Measurements from ENCODE around the gene SLC17A1.

The SLC17A1 gene

GRCh38 chr6:25844518-25844917, 12.7 kb upstream of the SLC17A1 start:
- DNase-seq (no peak), ATAC-seq (no peak)
- no peaks in the 10 kb centered on the region for H3K4me1 Mint-ChIP-seq
- no peak overlapping the region for H3K27ac Mint-ChIP-seq
- peaks cover 0 to 5% of the 10 kb centered on the region in 2 donors for H3K9me3 Mint-ChIP-seq
- H3K27me3 Mint-ChIP-seq: peaks cover 13% of the 10 kb centered on the region
- no peak overlapping the region for H3K4me3 Mint-ChIP-seq

- Mint-ChIP-seq H3K4me1 (no peaks in the 10 kb centered on the region), H3K27me3 (peaks cover 13% of the 10 kb centered on the region), H3K27ac (no peak overlapping the region), H3K4me3 (no peak overlapping the region), H3K9me3 (peaks cover 0 to 5% of the 10 kb centered on the region in 2 donors)
- peak; percentile 96 for ATAC-seq
- DNase-seq: peak; percentile 10 to 43
Measured at GRCh38 chr6:25842526-25842925, 10.7 kb upstream of the SLC17A1 start.

GRCh38 chr6:25835442-25836283, 3.8 kb upstream of the SLC17A1 start:
- H3K27ac Mint-ChIP-seq: no peak overlapping the region

GRCh38 chr6:25834950-25835349, 3.1 kb upstream of the SLC17A1 start:
- no peak for ATAC-seq
- Mint-ChIP-seq H3K4me3 (no peak overlapping the region), H3K4me1 (no peaks in the 10 kb centered on the region), H3K27me3 (peaks cover 25% of the 10 kb centered on the region), H3K27ac (no peak overlapping the region), H3K9me3 (peaks cover 0 to under 1% of the 10 kb centered on the region in 2 donors)
- DNase-seq: no peak

More at GRCh38 chr6:25835442-25836283, 3.8 kb upstream of the SLC17A1 start:
- Mint-ChIP-seq H3K9me3 (peaks cover 0 to 5% of the 10 kb centered on the region in 2 donors), H3K27me3 (peaks cover 29% of the 10 kb centered on the region), H3K4me1 (no peaks in the 10 kb centered on the region), H3K4me3 (no peak overlapping the region)
- ATAC-seq (no peak), DNase-seq (no peak)

- H3K4me1 Mint-ChIP-seq: no peaks in the 10 kb centered on the region
- no peak for DNase-seq
- H3K27ac Mint-ChIP-seq: no peak overlapping the region
- H3K9me3 Mint-ChIP-seq: no peaks in the 10 kb centered on the region
- no peak overlapping the region for H3K4me3 Mint-ChIP-seq
- H3K27me3 Mint-ChIP-seq: peaks cover 22% of the 10 kb centered on the region
- ATAC-seq: no peak
Measured at GRCh38 chr6:25833136-25833535, 1.3 kb upstream of the SLC17A1 start.

GRCh38 chr6:25832670-25833069, 818 bp upstream of the SLC17A1 start:
- no peak for ATAC-seq
- Mint-ChIP-seq H3K27ac (no peak overlapping the region), H3K9me3 (no peaks in the 10 kb centered on the region), H3K27me3 (peaks cover 22% of the 10 kb centered on the region), H3K4me1 (no peaks in the 10 kb centered on the region), H3K4me3 (no peak overlapping the region)
- no peak for DNase-seq

- Mint-ChIP-seq H3K4me3 (no peak overlapping the region), H3K27me3 (peaks cover 22% of the 10 kb centered on the region), H3K27ac (no peak overlapping the region), H3K9me3 (no peaks in the 10 kb centered on the region), H3K4me1 (no peaks in the 10 kb centered on the region)
- ATAC-seq (no peak), DNase-seq (no peak)
Measured at GRCh38 chr6:25832307-25832662, 433 bp upstream of the SLC17A1 start.

GRCh38 chr6:25830458-25830857, 1.4 kb downstream of the SLC17A1 start:
- no peak overlapping the region for H3K4me3 Mint-ChIP-seq

GRCh38 chr6:25829375-25829774, 2.5 kb downstream of the SLC17A1 start:
- Mint-ChIP-seq H3K27ac (no peak overlapping the region), H3K9me3 (peaks cover 9 to 12% of the 10 kb centered on the region in 2 donors), H3K27me3 (peaks cover 41% of the 10 kb centered on the region), H3K4me1 (no peaks in the 10 kb centered on the region), H3K4me3 (no peak overlapping the region)
- DNase-seq: no peak
- peak; percentile 87 for ATAC-seq

More at GRCh38 chr6:25830458-25830857, 1.4 kb downstream of the SLC17A1 start:
- Mint-ChIP-seq H3K27me3 (peaks cover 33% of the 10 kb centered on the region), H3K9me3 (peaks cover 8 to 9% of the 10 kb centered on the region in 2 donors), H3K4me1 (no peaks in the 10 kb centered on the region), H3K27ac (no peak overlapping the region)
- no peak for DNase-seq
- no peak for ATAC-seq

GRCh38 chr6:25821341-25821740, 10.5 kb downstream of the SLC17A1 start:
- peaks cover 37% of the 10 kb centered on the region for H3K27me3 Mint-ChIP-seq
- peaks cover 9 to 12% of the 10 kb centered on the region in 2 donors for H3K9me3 Mint-ChIP-seq
- DNase-seq (no peak), ATAC-seq (no peak)
- no peak overlapping the region for H3K27ac Mint-ChIP-seq
- H3K4me3 Mint-ChIP-seq: no peak overlapping the region
- H3K4me1 Mint-ChIP-seq: no peaks in the 10 kb centered on the region

GRCh38 chr6:25816252-25816651, 15.6 kb downstream of the SLC17A1 start:
- H3K27ac Mint-ChIP-seq: no peak overlapping the region
- DNase-seq: no peak
- no peak overlapping the region for H3K4me3 Mint-ChIP-seq
- H3K27me3 Mint-ChIP-seq: peaks cover 9% of the 10 kb centered on the region
- H3K4me1 Mint-ChIP-seq: no peaks in the 10 kb centered on the region
- no peaks in the 10 kb centered on the region for H3K9me3 Mint-ChIP-seq
- no peak for ATAC-seq

GRCh38 chr6:25815194-25815593, 16.7 kb downstream of the SLC17A1 start:
- no peak for ATAC-seq
- no peak for DNase-seq
- Mint-ChIP-seq H3K27ac (no peak overlapping the region), H3K4me1 (no peaks in the 10 kb centered on the region), H3K27me3 (peaks cover 9% of the 10 kb centered on the region), H3K4me3 (no peak overlapping the region), H3K9me3 (no peaks in the 10 kb centered on the region)

GRCh38 chr6:25804804-25805203, 27.0 kb downstream of the SLC17A1 start:
- H3K9me3 Mint-ChIP-seq: no peaks in the 10 kb centered on the region
- H3K4me1 Mint-ChIP-seq: no peaks in the 10 kb centered on the region
- peaks cover 22% of the 10 kb centered on the region for H3K27me3 Mint-ChIP-seq
- no peak for DNase-seq
- H3K27ac Mint-ChIP-seq: no peak overlapping the region
- no peak overlapping the region for H3K4me3 Mint-ChIP-seq
- ATAC-seq: no peak

GRCh38 chr6:25801436-25801835, 30.4 kb downstream of the SLC17A1 start:
- ATAC-seq (no peak), DNase-seq (no peak)
- Mint-ChIP-seq H3K4me1 (no peaks in the 10 kb centered on the region), H3K27ac (no peak overlapping the region), H3K27me3 (peaks cover 29% of the 10 kb centered on the region), H3K9me3 (no peaks in the 10 kb centered on the region), H3K4me3 (no peak overlapping the region)

GRCh38 chr6:25794784-25795183, 37.1 kb downstream of the SLC17A1 start:
- Mint-ChIP-seq H3K27ac (no peak overlapping the region), H3K27me3 (peaks cover 14% of the 10 kb centered on the region), H3K4me1 (no peaks in the 10 kb centered on the region), H3K9me3 (no peaks in the 10 kb centered on the region), H3K4me3 (no peak overlapping the region)
- no peak for DNase-seq
- ATAC-seq: no peak

GRCh38 chr6:25793970-25794369, 37.9 kb downstream of the SLC17A1 start:
- no peak for ATAC-seq
- H3K27ac Mint-ChIP-seq: no peak overlapping the region

GRCh38 chr6:25792016-25792415, 39.8 kb downstream of the SLC17A1 start:
- ATAC-seq (no peak), DNase-seq (no peak)
- Mint-ChIP-seq H3K27me3 (peaks cover 5% of the 10 kb centered on the region), H3K9me3 (no peaks in the 10 kb centered on the region), H3K27ac (no peak overlapping the region), H3K4me1 (no peaks in the 10 kb centered on the region), H3K4me3 (no peak overlapping the region)

More at GRCh38 chr6:25793970-25794369, 37.9 kb downstream of the SLC17A1 start:
- Mint-ChIP-seq H3K9me3 (no peaks in the 10 kb centered on the region), H3K4me1 (no peaks in the 10 kb centered on the region), H3K4me3 (no peak overlapping the region), H3K27me3 (peaks cover 14% of the 10 kb centered on the region)
- DNase-seq: no peak

Measured in stimulated activated naive CD8-positive, alpha-beta T cell treated with anti-CD3 and anti-CD28 coated beads, Interleukin-15, amount 100 ng/mL, for 72 hours (primary cell).